ACC112 (cell line): ENCODE measurements around the gene HMGB1.
A peak's percentile ranks its signal among the peaks of the same experiment; 100 is the strongest.
"Not testable (repeated sequence)": the region's sequence is repeated elsewhere in the genome, so short reads cannot be mapped to it uniquely, and the experiment has no call there.

ENCODE experiments used
- H2AFZ ChIP-seq: fragments of 200-600 bp; sonication (generic); one replicate; pipeline ENCODE4 v1.6.0; 2017; ENCODE audit warnings: antibody characterized with exemption, low read length; ENCODE audit not compliant: unreplicated experiment
- H3K27ac ChIP-seq: fragments of 200-600 bp; sonication (generic); 2 replicates; pipeline ENCODE4 v1.5.1; 2014; ENCODE audit warnings: low read depth, mild to moderate bottlenecking, antibody characterized with exemption, low read length, moderate library complexity
- H3K27me3 ChIP-seq: fragments of 200-600 bp; sonication (generic); 2 replicates; pipeline ENCODE4 v1.6.1; 2014; ENCODE audit warnings: mild to moderate bottlenecking, antibody characterized with exemption, low read length, moderate library complexity, mixed read lengths; ENCODE audit not compliant: insufficient read depth
- H3K36me3 ChIP-seq: fragments of 200-600 bp; sonication (generic); 2 replicates; pipeline ENCODE4 v1.6.1; 2016; ENCODE audit warnings: mild to moderate bottlenecking, antibody characterized with exemption, low read length, moderate library complexity, mixed read lengths; ENCODE audit not compliant: insufficient read depth
- H3K4me1 ChIP-seq: fragments of 200-600 bp; sonication (generic); one replicate; pipeline ENCODE4 v1.6.1; 2016; ENCODE audit warnings: low read length, mixed read lengths; ENCODE audit not compliant: insufficient read depth, unreplicated experiment, control insufficient read depth
- H3K4me3 ChIP-seq: fragments of 200-600 bp; sonication (generic); 2 replicates; pipeline ENCODE4 v1.5.1; 2014; ENCODE audit warnings: mild to moderate bottlenecking, low read depth, low read length
- H3K79me2 ChIP-seq: fragments of 200-600 bp; sonication (generic); one replicate; pipeline ENCODE4 v1.6.0; 2016; ENCODE audit warnings: low read length; ENCODE audit not compliant: control insufficient read depth, unreplicated experiment, insufficient read depth

HMGB1 gene

GRCh38 chr13:30448441-30448840 is 17.3 kb downstream of the HMGB1 start:
- Histone ChIP-seq H3K27me3 (no peaks in the 10 kb centered on the region), H2AFZ (no peak overlapping the region), H3K36me3 (no peaks in the 10 kb centered on the region), H3K4me1 (peaks cover 13% of the 10 kb centered on the region), H3K79me2 (no peaks in the 10 kb centered on the region), H3K27ac (no peak overlapping the region), H3K4me3 (no peak overlapping the region)

- H3K27ac ChIP-seq = peak overlapping the region; percentile 19; the same call in 1 of the 2 replicates
- no peaks in the 10 kb centered on the region for H3K27me3 ChIP-seq
- H3K36me3 ChIP-seq = no peaks in the 10 kb centered on the region
- H3K4me1 ChIP-seq = peaks cover 13% of the 10 kb centered on the region
- peak overlapping the region; percentile 44 for H3K4me3 ChIP-seq
- H3K79me2 ChIP-seq = no peaks in the 10 kb centered on the region
- H2AFZ ChIP-seq = peak overlapping the region; percentile 74
These were observed 19.6 kb downstream of the HMGB1 start for GRCh38 chr13:30446126-30446500.

- no peak overlapping the region for H3K27ac ChIP-seq
- no peaks in the 10 kb centered on the region for H3K79me2 ChIP-seq
- peaks cover 13% of the 10 kb centered on the region for H3K4me1 ChIP-seq
- no peak overlapping the region for H2AFZ ChIP-seq
- no peaks in the 10 kb centered on the region for H3K36me3 ChIP-seq
- H3K4me3 ChIP-seq = no peak overlapping the region
- no peaks in the 10 kb centered on the region for H3K27me3 ChIP-seq
These were observed 21.8 kb downstream of the HMGB1 start for GRCh38 chr13:30443957-30444404.

- H3K27ac ChIP-seq, H3K79me2 ChIP-seq, H3K36me3 ChIP-seq, H3K27me3 ChIP-seq, H3K4me3 ChIP-seq, H2AFZ ChIP-seq: not testable (repeated sequence)
- peaks cover 13% of the 10 kb centered on the region for H3K4me1 ChIP-seq
These were observed 22.2 kb downstream of the HMGB1 start for GRCh38 chr13:30443491-30443890.

- H3K27me3 ChIP-seq = no peaks in the 10 kb centered on the region
- H3K79me2 ChIP-seq = no peaks in the 10 kb centered on the region
- H3K27ac ChIP-seq = no peak overlapping the region
- no peak overlapping the region for H2AFZ ChIP-seq
- no peak overlapping the region for H3K4me3 ChIP-seq
- H3K36me3 ChIP-seq = no peaks in the 10 kb centered on the region
- peaks cover 13% of the 10 kb centered on the region for H3K4me1 ChIP-seq
These were observed 22.8 kb downstream of the HMGB1 start for GRCh38 chr13:30442926-30443325.

- Histone ChIP-seq H3K36me3 (no peaks in the 10 kb centered on the region), H3K79me2 (no peaks in the 10 kb centered on the region), H2AFZ (no peak overlapping the region), H3K27ac (no peak overlapping the region), H3K27me3 (no peaks in the 10 kb centered on the region), H3K4me1 (peaks cover 10% of the 10 kb centered on the region), H3K4me3 (no peak overlapping the region)
These were observed 24.6 kb downstream of the HMGB1 start for GRCh38 chr13:30440910-30441703.

- no peak overlapping the region for H3K27ac ChIP-seq
- H3K79me2 ChIP-seq = no peaks in the 10 kb centered on the region
- H3K4me3 ChIP-seq = no peak overlapping the region
- H3K36me3 ChIP-seq = no peaks in the 10 kb centered on the region
- no peak overlapping the region for H2AFZ ChIP-seq
- no peaks in the 10 kb centered on the region for H3K4me1 ChIP-seq
- no peaks in the 10 kb centered on the region for H3K27me3 ChIP-seq
These were observed 27.4 kb downstream of the HMGB1 start for GRCh38 chr13:30438286-30438685.

- Histone ChIP-seq H3K79me2 (no peaks in the 10 kb centered on the region), H3K36me3 (no peaks in the 10 kb centered on the region), H3K27ac (no peak overlapping the region), H2AFZ (no peak overlapping the region), H3K4me3 (no peak overlapping the region), H3K27me3 (no peaks in the 10 kb centered on the region), H3K4me1 (no peaks in the 10 kb centered on the region)
These were observed 28.6 kb downstream of the HMGB1 start for GRCh38 chr13:30437177-30437576.

- Histone ChIP-seq H3K4me3 (no peak overlapping the region), H3K79me2 (no peaks in the 10 kb centered on the region), H3K4me1 (peaks cover 10% of the 10 kb centered on the region), H3K27ac (no peak overlapping the region), H3K36me3 (no peaks in the 10 kb centered on the region), H3K27me3 (no peaks in the 10 kb centered on the region), H2AFZ (no peak overlapping the region)
These were observed 29.8 kb downstream of the HMGB1 start for GRCh38 chr13:30435911-30436451.

GRCh38 chr13:30431269-30431940 is 34.3 kb downstream of the HMGB1 start:
- no peaks in the 10 kb centered on the region for H3K27me3 ChIP-seq
- H3K4me3 ChIP-seq = no peak overlapping the region
- H3K4me1 ChIP-seq = peaks cover 27% of the 10 kb centered on the region
- no peaks in the 10 kb centered on the region for H3K36me3 ChIP-seq
- H2AFZ ChIP-seq = peak overlapping the region; percentile 54
- no peaks in the 10 kb centered on the region for H3K79me2 ChIP-seq
- peak overlapping the region; percentile 75 for H3K27ac ChIP-seq
